ENCODE measurements around the gene RSAD1.
A peak's percentile ranks its signal among the peaks of the same experiment; 100 is the strongest.

RSAD1 gene

DNA sequence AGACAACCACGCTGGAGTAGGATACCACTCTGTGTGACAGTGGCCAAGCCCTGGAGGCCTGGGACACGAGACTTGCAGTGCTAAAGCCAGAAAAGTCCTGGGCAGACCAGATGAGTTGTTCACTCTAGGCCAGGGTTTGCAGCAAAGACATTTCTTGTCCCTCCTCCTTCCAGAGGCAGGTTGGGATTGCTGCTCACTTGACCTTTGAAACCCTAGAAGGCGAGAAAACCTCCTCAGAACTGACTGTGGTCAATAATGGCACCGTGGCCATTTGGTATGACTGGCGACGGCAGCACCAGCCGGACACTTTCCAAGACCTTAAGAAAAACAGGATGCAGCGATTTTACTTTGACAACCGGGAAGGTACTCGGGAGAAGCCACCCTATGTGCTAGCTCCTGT lies 44.1 kb downstream of the RSAD1 start:
- DNase-seq = no peak

DNA sequence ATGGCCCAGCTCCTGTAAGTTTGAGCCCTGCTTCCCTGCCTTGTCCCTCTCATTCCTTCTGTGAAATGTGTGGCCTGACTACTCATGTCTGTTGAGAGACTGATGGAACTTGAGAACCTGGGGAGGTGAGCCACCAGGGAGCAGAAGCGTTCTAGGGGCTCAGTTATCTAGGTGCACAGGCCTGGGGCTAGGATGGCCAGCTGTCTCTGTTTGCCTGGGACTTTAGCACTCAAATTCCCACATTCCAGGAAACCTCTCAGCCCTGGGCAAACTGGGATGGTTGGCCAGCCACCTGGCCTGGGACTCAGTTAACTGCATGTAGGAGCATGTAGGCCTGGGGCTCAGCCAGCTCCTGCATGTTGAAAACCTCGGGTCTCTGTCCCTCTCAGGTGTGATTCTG lies 44.5 kb downstream of the RSAD1 start:
- DNase-seq = no peak

DNA sequence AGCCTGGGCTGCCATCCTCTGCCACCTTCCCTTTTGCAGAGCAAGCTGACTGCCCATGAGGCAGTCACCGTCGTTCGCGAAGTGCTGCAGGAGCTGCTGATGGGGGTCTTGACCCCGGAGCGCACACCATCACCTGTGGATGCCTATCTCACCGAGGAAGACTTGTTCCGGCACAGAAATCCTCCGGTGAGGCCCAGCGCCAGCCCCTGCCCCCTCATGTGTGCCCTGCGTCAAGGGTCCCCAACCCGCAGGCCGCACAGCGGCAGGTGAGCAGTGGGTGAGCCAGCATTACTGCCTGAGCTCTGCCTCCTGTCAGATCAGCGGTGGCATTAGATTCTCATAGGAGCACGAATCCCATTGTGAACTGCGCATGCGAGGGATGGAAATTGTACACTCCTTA lies 46.2 kb downstream of the RSAD1 start:
- no peak for DNase-seq

DNA sequence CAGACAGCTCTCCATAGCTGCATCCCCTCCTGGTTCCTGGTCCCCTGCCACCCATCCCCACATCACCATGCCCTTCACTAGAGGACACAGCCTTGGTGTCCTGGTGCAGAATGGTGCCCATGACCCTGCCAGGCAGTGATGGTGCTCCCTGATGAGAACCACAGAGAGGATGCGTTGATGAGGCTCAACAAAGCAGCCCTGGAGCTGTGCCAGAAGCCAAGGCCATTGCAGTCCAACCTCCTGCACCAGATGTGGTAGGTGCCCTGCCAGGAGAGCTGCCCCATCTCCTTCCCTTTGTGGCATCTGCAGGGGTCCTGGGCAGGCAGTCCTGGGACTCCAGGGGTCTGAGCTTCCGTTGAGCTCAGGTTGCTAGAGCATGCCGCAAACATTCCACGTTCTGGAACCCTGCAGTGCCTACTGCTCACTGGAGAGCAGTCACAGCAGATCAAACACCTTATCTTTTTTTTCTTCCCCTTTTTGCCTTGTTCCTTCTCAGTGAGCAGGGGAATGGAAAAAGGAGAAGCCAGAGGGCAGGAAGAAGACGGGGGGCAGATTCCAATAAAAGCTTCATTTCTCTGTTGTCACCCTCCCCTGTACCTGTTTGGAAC lies 48.6 kb downstream of the RSAD1 start:
- no peak for DNase-seq

DNA sequence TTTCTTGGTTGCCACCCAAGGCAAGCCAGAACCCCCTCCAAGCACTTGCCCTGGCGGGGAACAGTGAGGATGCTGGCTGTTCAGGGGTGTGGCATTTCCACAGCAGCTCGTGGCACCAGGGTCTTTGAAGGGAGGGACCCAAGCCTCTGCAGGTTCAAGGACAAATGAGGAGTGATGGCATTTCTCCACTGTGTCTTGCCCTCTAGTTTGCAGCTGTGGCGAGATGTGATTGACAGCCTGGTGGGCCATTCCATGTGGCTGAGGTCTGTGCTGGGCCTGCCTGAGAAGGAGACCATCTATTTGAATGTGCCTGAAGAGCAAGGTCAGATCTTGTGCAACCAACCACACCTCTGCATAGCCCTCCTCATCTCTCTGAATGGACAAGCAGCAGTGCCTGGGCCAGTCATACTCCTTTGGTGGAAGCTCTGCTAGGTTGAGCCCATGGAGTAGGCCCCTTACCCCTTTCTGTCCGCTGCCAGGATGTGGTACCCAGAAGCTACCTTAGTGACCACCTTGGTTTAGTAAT lies 49.4 kb downstream of the RSAD1 start:
- no peak for DNase-seq

DNA sequence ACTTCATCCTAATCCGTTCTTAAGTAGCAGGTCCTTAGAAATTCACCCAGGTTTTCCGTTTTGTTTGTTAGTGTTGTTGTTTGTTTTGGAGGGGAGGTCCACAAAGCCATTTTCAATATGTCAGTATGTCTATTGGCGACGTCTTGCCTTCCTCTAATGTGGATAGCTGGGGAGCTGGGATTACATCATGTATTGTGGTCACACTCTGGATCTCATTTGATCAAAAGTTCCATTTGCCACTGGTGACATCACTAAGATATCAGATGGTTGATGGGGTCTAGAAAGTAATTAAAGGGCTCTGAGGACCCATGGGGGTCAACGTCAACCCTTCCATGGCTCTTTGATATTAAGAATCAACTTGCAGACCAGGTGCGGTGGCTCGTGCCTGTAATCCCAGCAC lies 51.2 kb downstream of the RSAD1 start:
- DNase-seq = no peak

DNA sequence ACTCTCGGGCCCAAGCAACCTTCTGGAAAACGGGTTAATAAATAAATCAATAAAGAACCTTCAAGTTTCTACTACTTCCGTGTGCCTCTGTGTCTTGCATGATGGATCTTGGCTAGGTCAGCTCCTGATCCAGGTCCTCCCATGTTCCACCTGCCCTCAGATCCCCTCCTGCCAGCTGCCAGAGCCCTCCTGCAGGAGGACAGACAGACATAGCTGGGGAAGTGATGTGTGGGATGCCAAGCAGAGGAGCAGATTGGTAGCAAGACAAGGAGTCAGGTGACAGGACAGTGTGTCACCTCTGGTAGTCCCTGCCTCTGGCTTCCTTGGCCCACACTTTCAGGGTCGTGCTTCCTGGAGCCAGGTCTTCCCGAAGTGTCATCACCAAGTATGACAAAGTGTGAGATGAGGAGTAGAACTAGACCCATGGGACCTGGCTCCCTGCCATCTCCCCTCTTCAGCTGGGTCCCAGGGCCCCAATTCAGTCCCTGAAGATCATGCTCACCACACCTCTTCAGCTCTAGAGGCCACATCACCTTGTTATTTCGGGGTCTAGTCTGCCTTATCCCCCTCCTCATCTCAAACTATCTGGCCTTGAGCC lies 52.9 kb downstream of the RSAD1 start:
- no peak for DNase-seq

DNA sequence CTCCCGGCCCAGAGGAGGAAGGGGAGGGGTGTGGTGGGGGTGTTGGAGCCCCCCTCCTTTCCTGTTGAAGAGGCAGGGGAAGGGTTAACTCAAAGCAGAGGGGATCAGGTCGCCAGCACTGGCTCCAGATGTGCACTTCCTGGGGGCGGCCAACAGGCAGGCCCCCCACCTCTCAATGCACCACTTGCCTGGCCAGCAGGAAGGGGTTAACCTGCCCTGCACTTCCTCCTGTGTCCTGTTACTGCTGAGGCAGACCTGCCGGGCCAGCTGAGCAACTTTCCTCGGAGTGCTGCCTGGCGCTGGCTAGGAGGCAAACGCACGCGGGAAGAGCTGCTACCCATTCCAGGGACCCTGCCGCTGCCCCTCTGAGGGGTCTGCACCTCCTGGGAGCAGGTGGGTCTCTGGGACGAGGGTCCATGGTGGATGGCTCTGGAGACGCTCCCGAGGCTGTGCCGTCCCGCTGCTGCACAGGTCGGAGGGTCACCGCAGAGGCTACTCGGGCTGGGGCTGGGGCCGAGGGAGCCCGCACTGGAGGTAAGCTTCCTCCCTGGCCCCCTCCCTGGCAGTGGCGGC lies 53.9 kb downstream of the RSAD1 start, which contains the start of gene EPN3:
Gene EPN3, plus strand, starts transcription at position 284 of the 573 bp plus-strand sequence. CDS start 3,822 bp downstream, outside the sequence.
- DNase-seq = no peak

DNA sequence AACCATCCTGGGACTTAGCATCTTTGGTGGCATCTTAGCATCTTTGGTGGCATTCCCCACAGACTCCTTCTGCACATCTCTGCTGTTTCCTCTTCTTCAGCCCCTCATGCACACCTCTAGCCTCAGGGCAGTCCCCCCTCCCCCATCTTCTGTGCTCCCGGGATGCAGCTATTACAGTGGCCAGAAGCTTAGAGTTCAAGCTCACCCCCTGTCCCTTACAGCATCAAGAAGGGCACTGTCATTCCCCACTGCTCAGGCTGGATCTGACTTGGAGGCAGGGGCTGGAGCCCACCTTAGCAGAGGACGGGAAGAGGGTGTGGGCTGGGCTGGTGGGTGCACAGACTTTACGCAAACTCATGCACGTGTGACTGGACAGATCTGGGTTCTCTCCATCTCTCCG lies 54.5 kb downstream of the RSAD1 start:
- DNase-seq = no peak

DNA sequence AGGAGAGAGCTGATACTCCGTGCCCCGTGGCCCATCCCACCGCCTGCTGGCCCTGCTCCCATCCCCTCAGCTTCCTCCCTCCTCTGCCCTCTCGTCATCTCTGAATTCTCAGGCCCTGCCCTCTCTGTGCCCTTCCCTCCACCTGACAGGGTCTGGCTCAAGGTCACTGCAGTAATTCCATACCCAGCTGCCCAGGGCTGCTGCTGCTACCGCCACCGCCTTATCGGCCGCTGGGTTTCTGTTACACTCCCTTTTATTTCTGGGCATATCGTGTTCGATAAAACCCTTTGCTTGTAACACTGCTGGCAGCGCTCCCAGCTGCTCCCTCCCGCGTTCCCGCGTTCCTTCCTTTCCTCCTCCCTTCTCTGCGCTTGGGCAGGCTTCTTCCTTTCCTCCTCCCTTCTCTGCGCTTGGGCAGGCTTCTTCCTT lies 55.1 kb downstream of the RSAD1 start:
- DNase-seq = no peak

DNA sequence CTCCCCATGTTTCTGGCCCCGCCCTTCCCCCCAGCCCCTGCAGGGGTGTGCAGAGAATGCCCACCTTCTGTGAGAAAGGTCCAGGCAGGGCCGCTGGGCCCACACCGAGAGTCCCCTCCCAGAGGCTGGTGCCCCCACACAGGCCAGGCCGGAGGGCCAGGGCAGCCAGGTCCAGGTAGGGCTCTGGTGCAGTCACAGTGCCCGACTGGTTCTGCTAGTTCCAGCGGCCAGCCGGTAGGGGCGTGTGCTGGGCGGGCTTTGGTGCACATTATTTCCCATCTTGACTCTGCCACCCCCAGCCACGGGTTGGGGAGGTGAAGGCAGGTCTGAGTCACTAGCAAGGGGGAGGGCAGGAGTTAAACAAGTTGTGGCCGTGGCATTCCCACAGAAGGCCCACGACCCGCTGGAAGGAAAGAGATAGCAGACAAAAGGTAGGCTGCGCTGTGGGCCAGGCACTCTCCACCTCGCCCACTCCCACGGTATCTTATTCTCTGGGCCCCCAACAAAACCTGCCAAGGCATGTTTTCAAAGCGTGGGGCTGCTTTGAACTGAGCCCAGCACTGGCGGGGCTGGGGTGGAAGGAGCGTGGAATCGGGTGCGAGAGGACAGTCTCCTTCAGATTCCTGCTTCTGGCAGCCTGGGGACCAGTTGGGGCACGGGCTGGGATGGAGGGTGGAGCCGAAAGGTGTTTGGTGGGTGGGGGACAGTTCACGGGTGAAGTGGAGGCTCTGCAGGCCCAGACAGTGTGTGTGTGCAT lies 55.7 kb downstream of the RSAD1 start:
- peak; percentile 27 for DNase-seq

DNA sequence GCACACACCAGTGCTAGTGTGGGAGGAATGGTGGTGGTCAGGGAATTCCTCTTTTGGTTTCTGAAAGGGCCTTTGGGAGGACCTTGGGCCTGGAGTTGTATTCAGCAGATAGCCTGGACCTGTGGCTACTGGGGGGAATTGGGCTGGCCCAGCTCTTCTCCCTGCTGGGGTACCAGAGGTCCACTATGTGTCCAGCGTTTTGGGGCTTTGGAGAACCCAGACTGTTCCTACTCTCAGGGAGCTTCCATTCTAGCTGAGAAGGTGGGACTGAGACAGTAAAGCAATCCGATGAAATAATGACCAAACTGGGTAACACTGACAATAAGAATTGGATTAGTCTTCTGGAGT lies 56.3 kb downstream of the RSAD1 start:
- DNase-seq = no peak

DNA sequence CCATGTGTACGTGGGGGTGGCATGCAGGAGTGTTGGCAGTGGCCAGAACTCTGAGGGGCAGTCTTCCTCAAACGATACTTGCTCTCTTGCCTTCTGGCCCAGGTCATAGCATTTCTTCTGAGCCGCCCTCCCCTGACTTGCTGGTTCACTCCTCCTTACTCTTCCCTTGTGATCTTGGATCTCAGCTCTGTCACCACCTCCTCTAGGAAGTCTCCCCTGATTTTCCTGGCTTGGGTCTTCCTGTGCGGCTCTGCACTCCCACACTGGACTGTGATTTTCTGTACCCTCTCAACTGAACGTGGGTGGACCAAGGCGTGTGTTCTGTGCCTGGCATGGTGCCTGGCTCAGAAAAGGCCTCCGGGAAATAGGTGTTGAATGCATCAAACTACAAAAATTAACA lies 56.7 kb downstream of the RSAD1 start:
- no peak for DNase-seq
